ENCODE data around the gene PTPRC. TPM values are rescaled to one million over a fixed set of nuclear protein-coding genes. Genes with fewer than 3 reads are reported as not detected.

The PTPRC gene
- total RNA-seq, 1 donor from 2014 or later = not detected

DNA sequence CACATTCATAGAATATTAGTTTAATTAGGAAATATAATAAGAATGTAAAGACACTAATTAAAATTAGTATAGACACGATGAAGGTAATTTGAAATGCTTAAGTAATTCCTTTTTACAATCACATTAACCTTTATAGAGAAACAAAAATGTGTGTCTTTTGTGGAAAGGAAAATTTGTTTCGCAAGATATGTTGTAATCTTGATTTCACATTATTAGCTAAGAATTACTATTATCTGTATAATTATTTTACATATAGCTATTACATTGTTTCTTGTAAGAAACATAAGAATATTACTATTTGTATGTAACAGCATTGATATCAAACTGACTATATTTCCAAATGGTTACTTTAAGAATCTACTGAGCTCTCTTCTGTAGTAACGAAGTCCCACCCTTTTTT is 111.2 kb downstream of the PTPRC start:
- H3K4me1 Mint-ChIP-seq = no peaks in the 10 kb centered on the region
- H3K4me3 Mint-ChIP-seq = no peak overlapping the region
- no peaks in the 10 kb centered on the region for H3K36me3 Mint-ChIP-seq (ENCODE audit: low read depth)
- H3K27me3 Mint-ChIP-seq (ENCODE audit: low read depth) = no peaks in the 10 kb centered on the region
- DNase-seq (ENCODE audit: low read depth, low spot score) = no peak
- no peak overlapping the region for H3K27ac Mint-ChIP-seq (ENCODE audit: unreplicated experiment)
- TF ChIP-seq, protein P1, sequence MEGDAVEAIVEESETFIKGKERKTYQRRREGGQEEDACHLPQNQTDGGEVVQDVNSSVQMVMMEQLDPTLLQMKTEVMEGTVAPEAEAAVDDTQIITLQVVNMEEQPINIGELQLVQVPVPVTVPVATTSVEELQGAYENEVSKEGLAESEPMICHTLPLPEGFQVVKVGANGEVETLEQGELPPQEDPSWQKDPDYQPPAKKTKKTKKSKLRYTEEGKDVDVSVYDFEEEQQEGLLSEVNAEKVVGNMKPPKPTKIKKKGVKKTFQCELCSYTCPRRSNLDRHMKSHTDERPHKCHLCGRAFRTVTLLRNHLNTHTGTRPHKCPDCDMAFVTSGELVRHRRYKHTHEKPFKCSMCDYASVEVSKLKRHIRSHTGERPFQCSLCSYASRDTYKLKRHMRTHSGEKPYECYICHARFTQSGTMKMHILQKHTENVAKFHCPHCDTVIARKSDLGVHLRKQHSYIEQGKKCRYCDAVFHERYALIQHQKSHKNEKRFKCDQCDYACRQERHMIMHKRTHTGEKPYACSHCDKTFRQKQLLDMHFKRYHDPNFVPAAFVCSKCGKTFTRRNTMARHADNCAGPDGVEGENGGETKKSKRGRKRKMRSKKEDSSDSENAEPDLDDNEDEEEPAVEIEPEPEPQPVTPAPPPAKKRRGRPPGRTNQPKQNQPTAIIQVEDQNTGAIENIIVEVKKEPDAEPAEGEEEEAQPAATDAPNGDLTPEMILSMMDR (conservative IDR thresholded peaks at IDR 0.05) = no peak
- H3K9me3 Mint-ChIP-seq = no peaks in the 10 kb centered on the region

GRCh38 chr1:198751741-198752140 is 112.9 kb downstream of the PTPRC start:
- Mint-ChIP-seq H3K27me3 (ENCODE audit: low read depth) (no peaks in the 10 kb centered on the region), H3K36me3 (ENCODE audit: low read depth) (no peaks in the 10 kb centered on the region), H3K4me1 (no peaks in the 10 kb centered on the region), H3K27ac (ENCODE audit: unreplicated experiment) (no peak overlapping the region), H3K9me3 (no peaks in the 10 kb centered on the region), H3K4me3 (no peak overlapping the region)
- no peak for DNase-seq (ENCODE audit: low read depth, low spot score)
- TF ChIP-seq, protein P1 (conservative IDR thresholded peaks at IDR 0.05) = no peak

- no peaks in the 10 kb centered on the region for H3K9me3 Mint-ChIP-seq
- H3K4me3 Mint-ChIP-seq = no peak overlapping the region
- H3K27ac Mint-ChIP-seq (ENCODE audit: unreplicated experiment) = no peak overlapping the region
- TF ChIP-seq, protein P1 (conservative IDR thresholded peaks at IDR 0.05) = no peak
- no peak for DNase-seq (ENCODE audit: low read depth, low spot score)
- no peaks in the 10 kb centered on the region for H3K36me3 Mint-ChIP-seq (ENCODE audit: low read depth)
- no peaks in the 10 kb centered on the region for H3K27me3 Mint-ChIP-seq (ENCODE audit: low read depth)
- no peaks in the 10 kb centered on the region for H3K4me1 Mint-ChIP-seq
Observed at GRCh38 chr1:198754670-198755069, 115.8 kb downstream of the PTPRC start.

- Mint-ChIP-seq H3K36me3 (ENCODE audit: low read depth) (no peaks in the 10 kb centered on the region), H3K4me1 (no peaks in the 10 kb centered on the region), H3K27ac (ENCODE audit: unreplicated experiment) (no peak overlapping the region), H3K9me3 (no peaks in the 10 kb centered on the region), H3K4me3 (no peak overlapping the region), H3K27me3 (ENCODE audit: low read depth) (no peaks in the 10 kb centered on the region)
- TF ChIP-seq, protein P1 (conservative IDR thresholded peaks at IDR 0.05) = no peak
- no peak for DNase-seq (ENCODE audit: low read depth, low spot score)
Observed at GRCh38 chr1:198755715-198756114, 116.9 kb downstream of the PTPRC start.

- Mint-ChIP-seq H3K36me3 (ENCODE audit: low read depth) (no peaks in the 10 kb centered on the region), H3K4me3 (no peak overlapping the region), H3K27ac (ENCODE audit: unreplicated experiment) (no peak overlapping the region), H3K27me3 (ENCODE audit: low read depth) (no peaks in the 10 kb centered on the region), H3K9me3 (no peaks in the 10 kb centered on the region), H3K4me1 (no peaks in the 10 kb centered on the region)
- TF ChIP-seq, protein P1 (conservative IDR thresholded peaks at IDR 0.05) = peak; percentile 62
- DNase-seq (ENCODE audit: low read depth, low spot score) = no peak
Observed at GRCh38 chr1:198756470-198756869, 117.6 kb downstream of the PTPRC start.
